Activated CD8-positive, alpha-beta memory T cell treated with anti-CD3 and anti-CD28 coated beads, Interleukin-2, amount 50 U/mL, for 1 hour (primary cell): ENCODE measurements around the gene HNF4A.

Experiments
- DNase-seq: peaks from one replicate; pipeline ENCODE4 v3.0.0-alpha.2; 2020; ENCODE audit errors: extremely low read depth

HNF4A gene

GRCh38 chr20:44392776-44393607 lies 37.5 kb downstream of the HNF4A start:
- DNase-seq = no peak

GRCh38 chr20:44393608-44394451 lies 38.3 kb downstream of the HNF4A start:
- no peak for DNase-seq

GRCh38 chr20:44394452-44394701 lies 38.9 kb downstream of the HNF4A start:
- DNase-seq = no peak

- no peak for DNase-seq
Measured at GRCh38 chr20:44394702-44395460, 39.4 kb downstream of the HNF4A start.

- DNase-seq = no peak
Measured at GRCh38 chr20:44395461-44396340, 40.2 kb downstream of the HNF4A start.

- DNase-seq = no peak
Measured at GRCh38 chr20:44396369-44397130, 41.1 kb downstream of the HNF4A start.

GRCh38 chr20:44398335-44398734 lies 42.8 kb downstream of the HNF4A start:
- DNase-seq = no peak

- DNase-seq = no peak
Measured at GRCh38 chr20:44399446-44399845, 43.9 kb downstream of the HNF4A start.

- no peak for DNase-seq
Measured at GRCh38 chr20:44400671-44400969, 45.1 kb downstream of the HNF4A start.

- no peak for DNase-seq
Measured at GRCh38 chr20:44400970-44401769, 45.7 kb downstream of the HNF4A start.

GRCh38 chr20:44401770-44402390 lies 46.4 kb downstream of the HNF4A start:
- DNase-seq = no peak

- no peak for DNase-seq
Measured at GRCh38 chr20:44402391-44403193, 47.1 kb downstream of the HNF4A start.

GRCh38 chr20:44403194-44404112 lies 48.0 kb downstream of the HNF4A start:
- DNase-seq = no peak

GRCh38 chr20:44404204-44405181 lies 49.0 kb downstream of the HNF4A start:
- no peak for DNase-seq

- DNase-seq = no peak
Measured at GRCh38 chr20:44405257-44405656, 49.8 kb downstream of the HNF4A start.

- no peak for DNase-seq
Measured at GRCh38 chr20:44405785-44406571, 50.5 kb downstream of the HNF4A start.
